GM21528 (cell line): ENCODE results near the gene TPP2.

ENCODE experiments used
- ATAC-seq: cut with Tn5 transposase; IDR thresholded peaks from one replicate; pipeline ENCODE4 v1.9.1; 2021; ENCODE audit warnings: mild to moderate bottlenecking, moderate library complexity; ENCODE audit not compliant: unreplicated experiment, low FRiP score

Gene TPP2

DNA sequence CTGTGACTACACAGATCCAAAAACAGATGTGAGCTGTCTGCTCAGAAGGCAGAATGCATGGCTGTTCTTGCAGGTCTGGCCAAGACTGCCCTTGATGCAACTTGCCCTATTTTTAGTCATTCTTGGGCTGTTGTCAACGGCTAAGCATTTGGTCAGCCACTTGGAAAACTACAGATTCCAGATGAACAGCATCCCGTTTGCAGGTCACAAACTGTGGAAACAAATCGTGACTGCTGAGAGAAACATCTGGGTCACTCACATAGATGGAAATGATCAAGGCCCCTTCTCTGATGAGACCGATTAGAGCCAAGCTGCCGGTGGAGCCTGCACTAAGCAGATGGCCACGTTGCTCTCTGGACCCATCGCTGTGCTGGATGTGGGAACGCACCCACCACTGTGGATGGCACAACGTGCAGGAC, 113.5 kb downstream of the TPP2 start:
- no peak for ATAC-seq

GRCh38 chr13:102715447-102715846, 118.7 kb downstream of the TPP2 start:
- no peak for ATAC-seq

DNA sequence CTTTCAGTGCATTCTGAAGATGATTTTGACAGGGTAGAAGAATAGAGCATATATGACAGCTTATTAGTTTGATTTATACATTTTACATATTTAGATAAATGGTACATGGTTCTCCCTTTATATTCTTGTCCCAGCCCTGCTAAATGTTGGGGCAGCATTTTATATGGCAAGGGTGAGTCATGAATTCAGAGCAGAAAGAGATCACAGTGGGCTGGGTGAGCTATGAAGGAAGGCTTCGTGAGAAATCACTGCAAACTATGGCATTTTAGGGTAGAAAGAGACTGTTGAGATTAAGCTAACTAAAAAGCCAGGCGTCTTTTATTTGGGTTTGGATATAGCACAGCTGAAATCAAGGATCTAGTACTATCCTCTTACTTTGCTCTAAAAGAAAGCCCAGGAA, 122.0 kb downstream of the TPP2 start:
- ATAC-seq, result no peak

GRCh38 chr13:102721800-102722231, 125.0 kb downstream of the TPP2 start:
- no peak for ATAC-seq

DNA sequence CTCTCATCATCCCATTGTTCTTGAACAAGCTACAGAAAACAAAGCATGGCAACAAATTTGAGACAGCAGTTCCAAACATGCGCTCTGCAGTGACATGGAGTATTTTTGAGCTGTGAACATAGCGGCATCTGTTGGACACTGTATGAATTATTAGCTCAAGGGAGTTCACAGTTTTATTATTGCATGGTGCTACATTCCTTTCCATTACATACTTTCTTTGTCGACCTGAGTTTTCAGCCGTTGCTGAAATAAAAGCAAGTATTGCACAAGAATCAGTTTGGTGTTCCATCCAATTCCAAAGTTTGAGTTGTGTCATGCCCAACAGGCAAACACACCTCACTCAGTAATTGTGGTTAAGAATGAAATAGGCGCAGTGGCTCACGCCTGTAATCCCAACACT, 128.1 kb downstream of the TPP2 start:
- ATAC-seq, result no peak

DNA sequence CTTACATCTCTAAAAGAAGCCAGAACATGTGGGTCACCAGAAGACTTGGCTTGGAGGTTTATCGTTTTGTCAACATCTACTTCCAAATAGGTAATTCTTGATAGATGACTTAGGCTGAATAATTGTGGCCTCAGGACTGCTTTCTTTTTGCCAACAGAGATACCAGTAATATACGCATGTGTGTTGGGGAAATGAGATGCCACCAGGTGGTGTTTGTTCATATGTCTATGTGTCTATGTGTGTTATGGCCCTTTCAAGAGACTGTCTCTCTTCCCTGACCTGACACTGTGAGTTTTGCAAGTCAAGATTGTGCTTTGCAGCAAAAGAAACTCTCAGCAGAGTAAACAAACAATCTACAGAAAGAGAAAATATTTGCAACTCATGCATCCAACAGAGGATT, 129.6 kb downstream of the TPP2 start:
- no peak for ATAC-seq
